ENCODE results near the gene RAB30. TPM values are rescaled to one million over a fixed set of nuclear protein-coding genes. Genes with fewer than 3 reads are reported as not detected.

Gene RAB30
- total RNA-seq (10.2 and 10.5 TPM in 2 replicates), polyA plus RNA-seq (2.5 and 2.6 TPM in 2 replicates)

- 1% methylated on average over 35 of the region's 35 CpGs for WGBS (ENCODE audit: low lambda C conversion rate, missing lambda C conversion rate)
- Histone ChIP-seq H3K9me2 (replicated peaks; ENCODE audit: insufficient read depth) (no peaks in the 10 kb centered on the region), H3K36me3 (replicated peaks; ENCODE audit: insufficient read depth, low read depth) (no peaks in the 10 kb centered on the region), H4K20me1 (ENCODE audit: insufficient read depth, poor library complexity, severe bottlenecking) (peaks cover 5% of the 10 kb centered on the region), H3K4me2 (peak within 1 kb of the TSS; percentile 95), H3K27ac (peak within 1 kb of the TSS; percentile 92), H3K9me3 (ENCODE audit: low read depth) (no peaks in the 10 kb centered on the region), H3K79me2 (peaks cover 58% of the 10 kb centered on the region), H2AFZ (peak within 1 kb of the TSS; percentile 71), H3K4me1 (ENCODE audit: insufficient read depth) (peaks cover 25% of the 10 kb centered on the region), H3K4me3 (peak within 1 kb of the TSS; percentile 97), H3K27me3 (no peaks in the 10 kb centered on the region)
- peak; percentile 99 for DNase-seq (ENCODE audit: low spot score)
- TF ChIP-seq EZH2phosphoT487 (IDR thresholded peaks at IDR 0.05; ENCODE audit: low read depth, severe bottlenecking, unreplicated experiment) = no peak
- no peak for TF ChIP-seq EZH2 (IDR thresholded peaks at IDR 0.05; ENCODE audit: borderline replicate concordance)
- no peak for TF ChIP-seq CTCF (IDR thresholded peaks at IDR 0.05; ENCODE audit: poor library complexity)
Measured at GRCh38 chr11:83071567-83072349, at the start of gene RAB30. Gene RAB30 (minus strand): TSS chr11:83071897. CDS start chr11:82997316, 74,581 bp downstream.

GRCh38 chr11:83120327-83120726 is 48.6 kb upstream of the RAB30 start:
- H3K27me3 ChIP-seq = no peaks in the 10 kb centered on the region
- no peak overlapping the region for H3K4me2 ChIP-seq
- H3K4me3 ChIP-seq = no peak overlapping the region
- H3K4me1 ChIP-seq (ENCODE audit: insufficient read depth) = peaks cover 9% of the 10 kb centered on the region
- no peaks in the 10 kb centered on the region for H3K36me3 ChIP-seq (replicated peaks; ENCODE audit: insufficient read depth, low read depth)
- H3K27ac ChIP-seq = no peak overlapping the region
- no peaks in the 10 kb centered on the region for H4K20me1 ChIP-seq (ENCODE audit: insufficient read depth, poor library complexity, severe bottlenecking)
- H3K9me2 ChIP-seq (replicated peaks; ENCODE audit: insufficient read depth) = no peaks in the 10 kb centered on the region
- H2AFZ ChIP-seq = no peak overlapping the region
- no peak for TF ChIP-seq CTCF (IDR thresholded peaks at IDR 0.05; ENCODE audit: poor library complexity)
- TF ChIP-seq EZH2phosphoT487 (IDR thresholded peaks at IDR 0.05; ENCODE audit: low read depth, severe bottlenecking, unreplicated experiment) = no peak
- DNase-seq (ENCODE audit: low spot score) = no peak
- H3K79me2 ChIP-seq = no peaks in the 10 kb centered on the region
- H3K9me3 ChIP-seq (ENCODE audit: low read depth) = no peaks in the 10 kb centered on the region

- H3K27me3 ChIP-seq = no peaks in the 10 kb centered on the region
- no peaks in the 10 kb centered on the region for H3K9me3 ChIP-seq (ENCODE audit: low read depth)
- H3K27ac ChIP-seq = no peak overlapping the region
- no peaks in the 10 kb centered on the region for H3K79me2 ChIP-seq
- H4K20me1 ChIP-seq (ENCODE audit: insufficient read depth, poor library complexity, severe bottlenecking) = no peaks in the 10 kb centered on the region
- no peak overlapping the region for H3K4me3 ChIP-seq
- H3K4me2 ChIP-seq = no peak overlapping the region
- peaks cover 14% of the 10 kb centered on the region for H3K4me1 ChIP-seq (ENCODE audit: insufficient read depth)
- no peaks in the 10 kb centered on the region for H3K36me3 ChIP-seq (replicated peaks; ENCODE audit: insufficient read depth, low read depth)
- no peaks in the 10 kb centered on the region for H3K9me2 ChIP-seq (replicated peaks; ENCODE audit: insufficient read depth)
- 63% methylated on average over 3 of the region's 3 CpGs for WGBS (ENCODE audit: low lambda C conversion rate, missing lambda C conversion rate)
- DNase-seq (ENCODE audit: low spot score) = no peak
- H2AFZ ChIP-seq = no peak overlapping the region
- TF ChIP-seq CTCF (IDR thresholded peaks at IDR 0.05; ENCODE audit: poor library complexity) (no peak), EZH2 (IDR thresholded peaks at IDR 0.05; ENCODE audit: borderline replicate concordance) (no peak), EZH2phosphoT487 (IDR thresholded peaks at IDR 0.05; ENCODE audit: low read depth, severe bottlenecking, unreplicated experiment) (no peak)
Measured at GRCh38 chr11:83119216-83119615, 47.5 kb upstream of the RAB30 start.

All from hepatocyte (in vitro differentiated cells).